Hematopoietic multipotent progenitor cell treated with erythropoietin and hydrocortisone succinate and interleukin-3 and kit ligand, for 8 days (in vitro differentiated cells): ENCODE measurements around the gene CREB5.

ENCODE experiments used
- DNase-seq: peaks from one replicate; pipeline ENCODE4 v3.0.0-alpha.2; 2015

The CREB5 gene

DNA sequence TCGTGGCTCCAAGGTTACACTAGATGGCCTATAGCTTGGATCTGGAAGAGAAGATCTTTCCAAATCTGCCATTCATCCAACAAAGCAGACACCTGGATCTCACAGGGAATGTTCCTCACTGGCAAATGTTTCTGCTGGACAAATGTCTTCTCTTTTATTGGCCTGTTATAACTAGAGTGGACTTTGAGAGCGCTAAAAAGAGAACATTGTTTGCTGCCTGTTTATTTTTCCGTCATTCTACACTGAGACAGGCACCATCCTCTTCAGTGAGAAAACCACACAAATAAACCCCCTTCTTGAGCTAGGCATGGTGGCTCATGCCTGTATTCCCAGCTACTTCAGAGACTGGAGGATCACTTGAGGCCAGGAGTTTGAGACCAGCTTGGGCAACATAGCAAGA is 206.9 kb downstream of the CREB5 start:
- DNase-seq, result no peak

- no peak for DNase-seq
Observed at GRCh38 chr7:28621369-28621841, 209.1 kb downstream of the CREB5 start.

DNA sequence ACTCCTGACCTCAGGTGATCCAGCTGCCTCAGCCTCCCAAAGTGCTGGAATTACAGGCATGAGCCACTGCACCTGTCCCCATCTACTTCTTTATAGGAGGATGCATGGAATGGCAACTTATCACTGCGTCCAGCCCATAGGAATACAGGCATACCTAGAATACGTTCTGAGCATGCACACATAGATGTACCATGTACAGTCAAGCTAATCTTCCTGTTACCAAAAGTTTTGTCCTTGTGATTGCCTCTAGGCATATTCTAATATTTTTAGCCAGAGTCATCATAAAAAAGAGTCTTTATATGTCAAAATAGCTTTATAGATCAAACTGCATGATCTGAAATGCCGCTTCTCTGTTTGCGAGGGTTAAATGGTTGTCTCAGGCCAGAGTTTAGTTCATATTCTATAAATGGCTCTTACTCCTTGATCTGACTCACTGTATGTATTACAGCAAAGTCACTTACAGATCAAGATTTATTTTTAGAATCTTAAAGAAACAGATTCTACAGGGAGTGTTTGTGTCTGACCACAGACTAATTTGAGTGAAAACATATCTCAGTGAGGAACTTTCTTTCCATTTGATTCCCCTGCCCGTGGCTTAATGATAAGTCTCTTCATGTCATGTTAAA is 210.9 kb downstream of the CREB5 start:
- DNase-seq, result no peak

- peak; percentile 34 for DNase-seq
Observed at GRCh38 chr7:28623863-28624262, 211.5 kb downstream of the CREB5 start.

DNA sequence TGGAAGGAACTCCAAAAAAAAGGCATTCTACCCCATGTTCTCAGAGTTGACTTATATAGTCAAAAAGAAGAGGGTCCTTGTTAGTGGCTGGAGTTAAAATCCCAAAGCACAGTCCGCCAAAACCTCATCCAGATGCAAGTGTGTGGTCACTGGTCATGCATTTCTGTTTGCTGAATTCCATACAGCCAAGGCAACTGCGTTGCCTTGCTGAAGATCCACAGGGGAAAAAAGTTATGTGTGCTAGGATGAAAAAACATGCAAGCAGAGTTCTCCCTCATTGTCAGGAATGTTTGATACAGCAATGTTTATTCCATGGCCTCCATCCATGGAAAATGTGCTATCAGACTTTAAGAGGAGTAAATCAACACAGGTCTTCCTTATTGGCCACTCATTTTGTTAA is 213.1 kb downstream of the CREB5 start:
- no peak for DNase-seq

DNA sequence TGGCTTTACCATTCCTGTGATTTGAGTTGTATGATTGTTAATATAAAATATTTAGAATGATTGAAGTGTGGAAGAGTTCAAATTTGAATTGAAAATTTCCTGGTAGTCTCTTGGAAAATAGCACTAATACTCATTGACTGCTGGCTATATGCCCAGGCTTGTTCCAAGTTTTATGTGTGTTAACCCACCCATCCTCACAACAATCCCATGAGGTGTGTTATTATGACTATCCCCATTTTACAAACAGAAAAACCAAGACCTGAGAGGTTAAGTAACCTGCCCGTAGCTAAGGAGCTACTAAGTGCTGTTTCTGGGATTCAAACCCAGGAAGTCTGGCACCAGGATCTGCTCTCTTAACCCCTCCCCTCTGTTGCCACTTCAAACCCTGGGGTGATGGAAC is 213.9 kb downstream of the CREB5 start:
- DNase-seq, result no peak

- peak; percentile 63 for DNase-seq
Observed at GRCh38 chr7:28626624-28627262, 214.4 kb downstream of the CREB5 start.

DNA sequence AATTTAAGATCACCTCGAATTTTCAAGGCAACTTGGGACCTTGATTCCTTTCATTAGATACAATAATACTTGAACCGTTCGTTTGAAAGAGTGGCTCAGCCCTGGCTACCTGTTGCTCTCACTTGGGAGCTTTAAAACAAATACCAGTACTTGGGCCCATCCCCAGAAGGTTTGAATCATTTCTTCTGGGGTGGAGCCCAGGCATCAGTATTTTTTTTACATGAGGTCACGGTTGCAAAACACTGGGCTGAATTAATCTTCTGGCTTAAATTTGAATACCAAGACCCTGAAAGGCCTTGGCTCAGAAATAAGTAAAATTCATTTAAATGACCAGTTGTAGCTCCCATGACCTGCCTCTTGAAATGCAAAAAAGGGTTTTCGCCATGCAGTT is 214.9 kb downstream of the CREB5 start:
- DNase-seq, result no peak

GRCh38 chr7:28627896-28628295 is 215.6 kb downstream of the CREB5 start:
- DNase-seq, result no peak

DNA sequence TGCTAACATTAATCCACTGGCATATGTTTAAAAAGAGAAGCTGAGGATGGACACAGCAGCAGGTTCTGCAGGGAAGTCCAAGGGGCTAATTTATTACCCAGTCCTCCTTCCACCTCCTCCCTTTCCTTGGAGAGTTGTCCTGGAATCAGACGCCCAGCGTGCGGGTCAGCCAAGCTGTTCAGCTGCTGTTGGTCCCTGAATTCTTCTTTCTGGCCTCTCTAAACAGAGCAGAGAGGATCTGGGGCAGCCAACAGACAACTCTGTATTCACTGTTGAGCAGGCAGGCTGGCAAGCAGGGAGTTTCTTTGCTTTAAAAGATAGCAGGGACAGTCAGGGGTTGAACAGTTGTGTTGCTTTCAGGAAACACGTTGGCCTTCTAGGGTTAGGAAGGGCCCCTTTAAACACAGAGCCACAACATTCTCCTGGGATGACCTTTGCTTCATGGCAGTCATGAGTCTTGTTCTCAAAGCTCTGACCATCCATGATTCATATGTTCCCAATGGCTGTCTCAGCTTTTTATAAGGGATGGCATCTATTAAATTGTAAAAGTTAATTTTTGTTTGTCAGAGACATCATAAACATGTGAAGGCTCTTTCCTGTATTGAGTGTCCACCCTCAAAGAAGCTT is 217.0 kb downstream of the CREB5 start:
- DNase-seq, result no peak

DNA sequence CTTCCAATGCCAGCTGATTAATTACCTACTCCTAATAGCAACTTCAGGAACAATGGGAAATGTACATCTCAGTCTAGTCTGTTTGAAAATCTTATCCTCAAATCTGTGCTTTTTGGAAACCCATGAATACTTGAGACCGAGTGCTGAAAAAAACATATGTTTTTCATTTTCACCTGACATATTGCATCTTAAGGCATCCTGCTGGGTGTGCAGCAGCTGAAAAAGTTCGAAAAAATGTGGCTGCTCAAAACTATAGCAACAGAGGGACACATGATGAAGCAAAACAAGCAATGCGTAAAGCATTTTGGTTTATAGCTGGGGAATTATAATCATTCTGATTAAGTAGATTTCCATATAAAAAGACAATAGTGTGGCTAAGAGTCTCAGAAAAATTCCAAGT is 218.0 kb downstream of the CREB5 start:
- no peak for DNase-seq

- DNase-seq, result no peak
Observed at GRCh38 chr7:28631995-28632394, 219.7 kb downstream of the CREB5 start.

GRCh38 chr7:28638914-28639313 is 226.6 kb downstream of the CREB5 start:
- no peak for DNase-seq

GRCh38 chr7:28640001-28640400 is 227.7 kb downstream of the CREB5 start:
- no peak for DNase-seq

- DNase-seq, result no peak
Observed at GRCh38 chr7:28641752-28642545, 229.6 kb downstream of the CREB5 start.

GRCh38 chr7:28643188-28643569 is 230.9 kb downstream of the CREB5 start:
- no peak for DNase-seq

- DNase-seq, result no peak
Observed at GRCh38 chr7:28643584-28644340, 231.4 kb downstream of the CREB5 start.

GRCh38 chr7:28645866-28646265 is 233.5 kb downstream of the CREB5 start:
- DNase-seq, result no peak

- DNase-seq, result no peak
Observed at GRCh38 chr7:28646376-28647075, 234.2 kb downstream of the CREB5 start.

DNA sequence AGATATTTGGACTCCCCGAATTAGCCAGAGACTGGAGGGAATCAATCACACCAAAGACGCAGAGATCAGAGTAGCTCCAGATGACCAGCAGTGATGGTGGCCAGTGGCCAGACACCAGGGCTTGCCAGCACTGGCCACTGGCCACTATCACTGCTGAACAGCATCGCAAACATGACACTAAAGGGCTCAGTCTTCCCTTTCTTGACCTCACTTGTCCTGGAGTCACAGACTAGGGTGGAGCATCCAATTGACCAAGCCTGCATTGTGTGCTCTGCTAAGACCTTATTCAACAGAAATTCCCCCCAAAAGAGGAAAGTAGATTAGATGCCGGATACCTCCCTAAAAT is 234.7 kb downstream of the CREB5 start:
- DNase-seq, result no peak

GRCh38 chr7:28649189-28649588 is 236.9 kb downstream of the CREB5 start:
- DNase-seq, result no peak

- DNase-seq, result no peak
Observed at GRCh38 chr7:28649811-28650210, 237.5 kb downstream of the CREB5 start.
